Keratinocyte (primary cell): ENCODE data around the gene P4HTM. TPM values are rescaled to one million over a fixed set of nuclear protein-coding genes. Genes with fewer than 3 reads are reported as not detected.

Source experiments
- DNase-seq: peaks from one replicate; pipeline ENCODE4 v3.0.0-alpha.2; 2011; ENCODE audit warnings: low read depth, missing footprints, low spot score
- FAIRE-seq: peaks from 2 replicates; lab custom pipeline; 2011; peaks lifted over from hg19 to GRCh38; lab: Jason Lieb, UNC
- H2AFZ ChIP-seq: 2 replicates; pipeline ENCODE4 v1.6.0; 2012; ENCODE audit warnings: low read length, control low read depth, inconsistent platforms; ENCODE audit not compliant: control insufficient read depth
- H3K27ac ChIP-seq: 2 replicates; pipeline ENCODE4 v1.5.1; 2011; ENCODE audit warnings: low read length; ENCODE audit not compliant: control insufficient read depth, insufficient read depth
- H3K27me3 ChIP-seq: 3 replicates; pipeline ENCODE4 v1.6.0; 2011; ENCODE audit warnings: low read length; ENCODE audit not compliant: control insufficient read depth, insufficient read depth; ENCODE audit errors: extremely low read depth
- H3K36me3 ChIP-seq, 2 experiments: 2 replicates in 1 of 2; 3 replicates in 1 of 2; pipeline ENCODE4 v1.5.1; 2011; ENCODE audit warnings: low read length in 2 of 2, mild to moderate bottlenecking in 1 of 2; ENCODE audit not compliant: control insufficient read depth in 2 of 2, insufficient read depth in 2 of 2; ENCODE audit errors: extremely low read depth in 1 of 2
- H3K4me1 ChIP-seq: 3 replicates; pipeline ENCODE4 v1.5.1; 2011; ENCODE audit warnings: low read length; ENCODE audit not compliant: control insufficient read depth, insufficient read depth; ENCODE audit errors: extremely low read depth
- H3K4me2 ChIP-seq: 3 replicates; pipeline ENCODE4 v1.6.0; 2011; ENCODE audit warnings: low read depth, low read length; ENCODE audit not compliant: control insufficient read depth, insufficient read depth; ENCODE audit errors: extremely low read depth
- H3K4me3 ChIP-seq, 3 experiments: fragments of 200-600 bp in 1 of 3; sonication (generic) in 1 of 3; 2 replicates in 2 of 3; 3 replicates in 1 of 3; pipeline ENCODE4 v1.5.1; 2011 to 2016; ENCODE audit warnings: low read length in 3 of 3, mild to moderate bottlenecking in 3 of 3, control low read depth in 2 of 3, inconsistent platforms in 1 of 3, low read depth in 1 of 3, mixed read lengths in 1 of 3, mixed run types in 1 of 3, moderate library complexity in 1 of 3; ENCODE audit not compliant: control insufficient read depth in 2 of 3, insufficient read depth in 2 of 3; ENCODE audit errors: extremely low read depth in 1 of 3
- H3K79me2 ChIP-seq: 2 replicates; pipeline ENCODE4 v1.6.0; 2012; ENCODE audit warnings: low read length; ENCODE audit not compliant: control insufficient read depth, insufficient read depth
- H3K9ac ChIP-seq: 3 replicates; pipeline ENCODE4 v1.6.0; 2011; ENCODE audit warnings: low read length; ENCODE audit not compliant: control insufficient read depth, insufficient read depth; ENCODE audit errors: extremely low read depth
- H3K9me1 ChIP-seq: 3 replicates; pipeline ENCODE4 v1.6.0; 2011; ENCODE audit warnings: low read length; ENCODE audit not compliant: control insufficient read depth, insufficient read depth; ENCODE audit errors: extremely low read depth
- H3K9me3 ChIP-seq: 2 replicates; pipeline ENCODE4 v1.5.1; 2012; ENCODE audit warnings: low read depth, low read length; ENCODE audit not compliant: control insufficient read depth
- H4K20me1 ChIP-seq: 3 replicates; pipeline ENCODE4 v1.6.0; 2011; ENCODE audit warnings: low read length; ENCODE audit not compliant: control insufficient read depth, insufficient read depth; ENCODE audit errors: extremely low read depth
- EZH2 ChIP-seq: IDR thresholded peaks from one replicate; pipeline ENCODE4 v1.6.1; 2012; ENCODE audit warnings: inconsistent platforms, mild to moderate bottlenecking, low read length, moderate library complexity
- dilution Hi-C: fragments of 300-500 bp; cut with MboI; formaldehyde crosslinking; loops from one replicate; pipeline ENCODE4 v1.7.0; 2020; ENCODE audit warnings: low sequenced_read_pairs; ENCODE audit not compliant: extremely low pct_ligation_motif_present
- polyA plus RNA-seq, 5 experiments: library from polyadenylated mRNA; depleted of rRNA in 3 of 5; stranded (reverse) in 3 of 5; stranded (forward) in 1 of 5; unstranded in 1 of 5; fragments of >200 nt; gene quantifications; 1 replicate in 1 of 5; 2 replicates in 3 of 5; 3 replicates in 1 of 5; pipeline versions ENCODE4 v1.2.1 to v1.2.3, GENCODE V29; 2011 to 2012; ENCODE audit warnings: missing spikeins in 2 of 5, low read depth in 1 of 5, low replicate concordance in 1 of 5
- TF ChIP-seq, protein P1 (sequence below), 3 experiments: IDR thresholded peaks in 1 of 3; conservative IDR thresholded peaks in 1 of 3; optimal IDR thresholded peaks in 1 of 3; 2 replicates in 2 of 3; 3 replicates in 1 of 3; pipeline versions ENCODE3 to v1.5.1; 2011; ENCODE audit warnings: low read length in 3 of 3, mild to moderate bottlenecking in 3 of 3, moderate library complexity in 2 of 3, control low read depth in 1 of 3, inconsistent platforms in 1 of 3; ENCODE audit not compliant: insufficient read depth in 2 of 3; ENCODE audit errors: extremely low read depth in 1 of 3

Gene P4HTM
- polyA plus RNA-seq, 1 donor (not counting 4 experiments of a cell fraction or from before 2014, with no cell fraction given): 0.93 TPM

DNA sequence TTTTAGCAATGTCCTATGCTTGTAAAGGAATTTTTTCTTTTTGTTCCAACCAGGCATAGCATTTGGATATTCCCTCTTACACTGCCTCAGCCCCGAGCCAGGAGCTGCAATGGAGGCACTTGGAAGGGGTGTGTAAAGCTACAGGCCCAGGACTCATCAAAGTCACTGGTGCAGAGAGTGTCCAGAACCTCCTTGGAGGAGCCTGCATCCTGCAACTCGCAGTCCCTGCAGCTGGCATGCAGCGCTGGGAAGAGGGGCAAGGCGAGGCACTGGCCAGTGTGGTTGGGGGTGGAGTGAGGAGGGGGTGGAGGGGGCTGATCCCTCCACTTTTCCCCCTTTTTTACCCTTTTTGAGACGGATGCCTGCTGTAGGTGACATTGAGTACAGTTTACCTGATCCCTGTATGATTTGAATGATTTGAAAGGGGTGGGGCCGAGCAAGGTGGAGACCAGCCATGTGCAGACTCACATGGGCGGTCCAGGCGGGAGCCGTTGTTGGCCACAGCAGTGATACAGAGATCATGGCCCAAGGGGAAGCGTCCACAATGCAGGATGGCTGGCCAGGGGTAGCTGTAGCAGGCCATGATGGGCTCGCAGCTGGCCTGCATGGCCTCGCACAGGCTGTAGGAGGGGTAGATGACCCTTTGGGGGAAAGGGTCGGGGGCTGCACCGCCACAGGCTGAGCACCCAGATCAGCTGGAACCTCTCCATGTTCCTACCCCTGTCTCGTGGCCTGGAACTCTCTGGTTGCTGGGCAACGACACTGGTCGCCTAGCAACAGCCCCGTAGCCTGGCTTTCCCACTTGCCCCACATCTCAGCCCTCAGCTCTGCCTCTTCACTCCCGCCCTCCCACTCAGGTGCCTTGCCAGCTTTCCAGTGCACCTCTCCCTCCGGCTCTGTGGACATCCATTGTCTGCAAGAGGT is 7.9 kb downstream of the P4HTM start:
- dilution Hi-C loops: no loop called here
- H3K9ac ChIP-seq: no peak overlapping the region
- no peaks in the 10 kb centered on the region for H3K9me3 ChIP-seq
- no peak overlapping the region for H3K4me3 ChIP-seq
- DNase-seq (no peak), FAIRE-seq (no peak)
- no peak overlapping the region for H3K4me2 ChIP-seq
- TF ChIP-seq EZH2: no peak
- TF ChIP-seq, protein P1, sequence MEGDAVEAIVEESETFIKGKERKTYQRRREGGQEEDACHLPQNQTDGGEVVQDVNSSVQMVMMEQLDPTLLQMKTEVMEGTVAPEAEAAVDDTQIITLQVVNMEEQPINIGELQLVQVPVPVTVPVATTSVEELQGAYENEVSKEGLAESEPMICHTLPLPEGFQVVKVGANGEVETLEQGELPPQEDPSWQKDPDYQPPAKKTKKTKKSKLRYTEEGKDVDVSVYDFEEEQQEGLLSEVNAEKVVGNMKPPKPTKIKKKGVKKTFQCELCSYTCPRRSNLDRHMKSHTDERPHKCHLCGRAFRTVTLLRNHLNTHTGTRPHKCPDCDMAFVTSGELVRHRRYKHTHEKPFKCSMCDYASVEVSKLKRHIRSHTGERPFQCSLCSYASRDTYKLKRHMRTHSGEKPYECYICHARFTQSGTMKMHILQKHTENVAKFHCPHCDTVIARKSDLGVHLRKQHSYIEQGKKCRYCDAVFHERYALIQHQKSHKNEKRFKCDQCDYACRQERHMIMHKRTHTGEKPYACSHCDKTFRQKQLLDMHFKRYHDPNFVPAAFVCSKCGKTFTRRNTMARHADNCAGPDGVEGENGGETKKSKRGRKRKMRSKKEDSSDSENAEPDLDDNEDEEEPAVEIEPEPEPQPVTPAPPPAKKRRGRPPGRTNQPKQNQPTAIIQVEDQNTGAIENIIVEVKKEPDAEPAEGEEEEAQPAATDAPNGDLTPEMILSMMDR (optimal IDR thresholded peaks at IDR 0.05 in 1 of 3, IDR thresholded peaks at IDR 0.05 in 1 of 3, conservative IDR thresholded peaks at IDR 0.05 in 1 of 3; ENCODE audit: extremely low read depth in 1 of 3, insufficient read depth in 2 of 3, low read length in 3 of 3): no peak
- H2AFZ ChIP-seq: no peak overlapping the region
- no peaks in the 10 kb centered on the region for H3K9me1 ChIP-seq
- no peaks in the 10 kb centered on the region for H4K20me1 ChIP-seq
- no peaks in the 10 kb centered on the region for H3K4me1 ChIP-seq
- H3K79me2 ChIP-seq: no peaks in the 10 kb centered on the region
- no peaks in the 10 kb centered on the region for H3K27me3 ChIP-seq
- no peaks in the 10 kb centered on the region for H3K36me3 ChIP-seq
- H3K27ac ChIP-seq: no peak overlapping the region

DNA sequence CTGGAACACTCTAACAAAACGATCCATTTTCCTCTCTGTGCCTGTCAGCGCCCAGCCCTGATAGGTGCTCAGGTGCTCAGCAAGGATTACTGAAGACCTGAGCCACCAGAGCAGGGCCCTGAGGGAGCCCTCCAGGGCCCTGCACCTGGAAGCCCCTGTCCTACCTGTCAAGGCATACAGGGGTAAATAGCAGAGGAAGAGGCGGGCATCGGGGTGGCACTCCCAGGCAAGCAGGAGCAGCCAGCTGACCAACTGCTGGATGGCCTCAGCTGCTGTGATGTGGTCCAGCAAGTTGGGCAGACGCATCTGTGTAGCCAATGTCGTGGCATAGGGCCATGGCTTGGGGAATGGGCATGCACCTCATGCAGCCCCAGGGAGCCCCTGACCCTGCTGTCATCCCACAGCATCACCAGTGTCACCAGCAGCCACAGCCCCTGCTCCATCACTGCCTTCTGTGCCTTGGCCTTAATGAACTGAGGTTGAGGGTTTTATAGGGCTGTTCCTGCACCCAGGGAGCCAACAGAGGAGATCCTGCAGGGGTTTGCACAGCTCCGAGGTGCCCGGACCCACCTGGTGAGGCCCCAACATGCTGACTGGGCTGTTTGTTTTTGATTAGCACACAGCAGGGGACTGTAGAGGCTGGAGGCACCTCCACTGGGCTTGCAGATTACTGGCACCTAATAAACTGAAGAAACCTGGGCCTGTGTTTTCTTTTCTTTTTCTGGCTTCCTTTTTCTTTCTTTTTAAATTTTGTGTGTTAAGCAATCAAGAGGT is 9.2 kb downstream of the P4HTM start:
- Histone ChIP-seq H2AFZ (no peak overlapping the region), H3K4me1 (no peaks in the 10 kb centered on the region), H3K9ac (no peak overlapping the region), H3K4me2 (no peak overlapping the region), H3K4me3 (no peak overlapping the region), H3K27me3 (no peaks in the 10 kb centered on the region), H3K9me1 (no peaks in the 10 kb centered on the region), H4K20me1 (no peaks in the 10 kb centered on the region), H3K79me2 (no peaks in the 10 kb centered on the region), H3K36me3 (no peaks in the 10 kb centered on the region), H3K27ac (no peak overlapping the region), H3K9me3 (no peaks in the 10 kb centered on the region)
- DNase-seq: no peak
- FAIRE-seq: no peak
- dilution Hi-C loops: no loop called here
- TF ChIP-seq, protein P1 (optimal IDR thresholded peaks at IDR 0.05 in 1 of 3, IDR thresholded peaks at IDR 0.05 in 1 of 3, conservative IDR thresholded peaks at IDR 0.05 in 1 of 3; ENCODE audit: extremely low read depth in 1 of 3, insufficient read depth in 2 of 3, low read length in 3 of 3): no peak
- no peak for TF ChIP-seq EZH2
